HFFc6 (cell line): Measurements from ENCODE around the gene FERMT3. TPM values are rescaled to one million over a fixed set of nuclear protein-coding genes. Genes with fewer than 3 reads are reported as not detected.

Experiments
- DNase-seq: peaks from one replicate; pipeline ENCODE4 v3.0.0-alpha.2; 2018
- H3K27ac Mint-ChIP-seq: 2 replicates; pipeline ENCODE4 v1.8.0; 2020; ENCODE audit warnings: mild to moderate bottlenecking, mixed read lengths
- H3K27me3 Mint-ChIP-seq: 2 replicates; pipeline ENCODE4 v1.8.0; 2021; ENCODE audit warnings: mild to moderate bottlenecking, moderate library complexity, mixed read lengths; ENCODE audit not compliant: insufficient read depth
- H3K36me3 Mint-ChIP-seq: 2 replicates; pipeline ENCODE4 v1.8.0; 2021; ENCODE audit warnings: low read depth, mixed read lengths
- H3K4me1 Mint-ChIP-seq: 2 replicates; pipeline ENCODE4 v1.8.0; 2020; ENCODE audit warnings: low read depth, mixed read lengths
- H3K4me3 Mint-ChIP-seq: 2 replicates; pipeline ENCODE4 v1.8.0; 2020; ENCODE audit warnings: mild to moderate bottlenecking, moderate library complexity, mixed read lengths
- H3K9me3 Mint-ChIP-seq: 2 replicates; pipeline ENCODE4 v1.8.0; 2020; ENCODE audit warnings: mild to moderate bottlenecking, mixed read lengths
- CTCF ChIP-seq: fragments of 200-600 bp; sonication (generic); IDR thresholded peaks from 2 replicates; pipeline ENCODE4 v1.5.0; 2021; ENCODE audit warnings: antibody characterized with exemption, mild to moderate bottlenecking
- total RNA-seq, 6 experiments: library from RNA; stranded (reverse); fragmentation: NEBNext Ultra II Directional; extraction: Animal tissue kit (Norgen Biotek cat#: 25700); gene quantifications; 2 replicates in 1 of 6; 3 replicates in 5 of 6; pipeline ENCODE4 v1.2.3, GENCODE V29; 2021

FERMT3 gene
- total RNA-seq, 6 experiments from 2014 or later: 1.2 to 2.8 (median 1.7) TPM

GRCh38 chr11:64183890-64184289 is 22.6 kb upstream of the FERMT3 start:
- Mint-ChIP-seq H3K27ac (no peak overlapping the region; the same call in 1 of the 2 replicates), H3K4me1 (peaks cover 41% of the 10 kb centered on the region), H3K9me3 (no peaks in the 10 kb centered on the region), H3K36me3 (peaks cover 13% of the 10 kb centered on the region; the same call in 1 of the 2 replicates), H3K4me3 (peak overlapping the region; percentile 96), H3K27me3 (no peaks in the 10 kb centered on the region; the same call in 1 of the 2 replicates)
- TF ChIP-seq CTCF: no peak
- DNase-seq: no peak

- H3K4me1 Mint-ChIP-seq: peaks cover 47% of the 10 kb centered on the region
- H3K36me3 Mint-ChIP-seq: peaks cover 11% of the 10 kb centered on the region; the same call in 1 of the 2 replicates
- peak overlapping the region; percentile 96 for H3K4me3 Mint-ChIP-seq
- DNase-seq: peak; percentile 85
- peak; percentile 10; the same call in 1 of the 2 replicates for TF ChIP-seq CTCF
- H3K27me3 Mint-ChIP-seq: no peaks in the 10 kb centered on the region; the same call in 1 of the 2 replicates
- peak overlapping the region; percentile 97 for H3K27ac Mint-ChIP-seq
- no peaks in the 10 kb centered on the region for H3K9me3 Mint-ChIP-seq
Observed at GRCh38 chr11:64185175-64185692, 21.3 kb upstream of the FERMT3 start.

GRCh38 chr11:64185693-64186491 is 20.6 kb upstream of the FERMT3 start, which contains the start of gene STIP1:
Gene STIP1, plus strand, starts transcription at chr11:64186171. Its CDS starts 91 bp downstream, at chr11:64186262.
- Mint-ChIP-seq H3K36me3 (peaks cover 11% of the 10 kb centered on the region; the same call in 1 of the 2 replicates), H3K4me3 (peak within 1 kb of the TSS; percentile 96), H3K27me3 (no peaks in the 10 kb centered on the region; the same call in 1 of the 2 replicates), H3K4me1 (peaks cover 43% of the 10 kb centered on the region), H3K27ac (peak within 1 kb of the TSS; percentile 97), H3K9me3 (no peaks in the 10 kb centered on the region)
- DNase-seq: peak; percentile 100
- TF ChIP-seq CTCF: peak; percentile 56

- Mint-ChIP-seq H3K27ac (no peak overlapping the region), H3K9me3 (no peaks in the 10 kb centered on the region), H3K4me3 (no peak overlapping the region), H3K27me3 (no peaks in the 10 kb centered on the region; the same call in 1 of the 2 replicates), H3K36me3 (peaks cover 11% of the 10 kb centered on the region; the same call in 1 of the 2 replicates), H3K4me1 (peaks cover 36% of the 10 kb centered on the region)
- TF ChIP-seq CTCF: no peak
- DNase-seq: no peak
Observed at GRCh38 chr11:64186492-64187165, 19.9 kb upstream of the FERMT3 start.

- no peaks in the 10 kb centered on the region for H3K9me3 Mint-ChIP-seq
- H3K36me3 Mint-ChIP-seq: peaks cover 29% of the 10 kb centered on the region
- H3K27me3 Mint-ChIP-seq: no peaks in the 10 kb centered on the region
- H3K4me3 Mint-ChIP-seq: no peak overlapping the region
- no peak for DNase-seq
- no peak for TF ChIP-seq CTCF
- peaks cover 6% of the 10 kb centered on the region for H3K4me1 Mint-ChIP-seq
- H3K27ac Mint-ChIP-seq: no peak overlapping the region
Observed at GRCh38 chr11:64192434-64192833, 14.1 kb upstream of the FERMT3 start.
